ENCODE results near the gene PDGFRB.
A peak's percentile ranks its signal among the peaks of the same experiment; 100 is the strongest.

The PDGFRB gene

DNA sequence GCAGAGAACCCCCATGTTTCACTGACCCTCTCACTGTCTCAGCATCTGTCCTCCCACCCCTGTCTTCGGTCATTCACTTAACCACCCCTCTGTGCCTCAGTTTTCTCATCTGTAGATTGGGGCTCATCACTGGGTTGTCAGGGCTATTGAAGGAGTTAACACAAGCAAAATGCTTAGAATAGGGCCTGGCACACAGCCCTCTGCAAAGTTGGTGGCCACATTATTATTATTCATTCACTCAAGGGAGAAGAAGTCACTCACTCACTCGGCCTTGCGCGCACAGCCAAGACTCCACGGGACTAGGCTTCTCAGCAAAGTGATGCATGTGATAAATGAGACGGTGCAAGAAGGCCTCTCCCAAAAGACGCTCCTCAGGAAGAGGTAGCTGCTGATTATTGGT is 8.0 kb downstream of the PDGFRB start:
- no peak overlapping the region for H3K4me3 ChIP-seq (ENCODE audit: low read depth, low read length)
- no peak for DNase-seq (ENCODE audit: low read depth)
- TF ChIP-seq, protein P1, sequence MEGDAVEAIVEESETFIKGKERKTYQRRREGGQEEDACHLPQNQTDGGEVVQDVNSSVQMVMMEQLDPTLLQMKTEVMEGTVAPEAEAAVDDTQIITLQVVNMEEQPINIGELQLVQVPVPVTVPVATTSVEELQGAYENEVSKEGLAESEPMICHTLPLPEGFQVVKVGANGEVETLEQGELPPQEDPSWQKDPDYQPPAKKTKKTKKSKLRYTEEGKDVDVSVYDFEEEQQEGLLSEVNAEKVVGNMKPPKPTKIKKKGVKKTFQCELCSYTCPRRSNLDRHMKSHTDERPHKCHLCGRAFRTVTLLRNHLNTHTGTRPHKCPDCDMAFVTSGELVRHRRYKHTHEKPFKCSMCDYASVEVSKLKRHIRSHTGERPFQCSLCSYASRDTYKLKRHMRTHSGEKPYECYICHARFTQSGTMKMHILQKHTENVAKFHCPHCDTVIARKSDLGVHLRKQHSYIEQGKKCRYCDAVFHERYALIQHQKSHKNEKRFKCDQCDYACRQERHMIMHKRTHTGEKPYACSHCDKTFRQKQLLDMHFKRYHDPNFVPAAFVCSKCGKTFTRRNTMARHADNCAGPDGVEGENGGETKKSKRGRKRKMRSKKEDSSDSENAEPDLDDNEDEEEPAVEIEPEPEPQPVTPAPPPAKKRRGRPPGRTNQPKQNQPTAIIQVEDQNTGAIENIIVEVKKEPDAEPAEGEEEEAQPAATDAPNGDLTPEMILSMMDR (conservative IDR thresholded peaks at IDR 0.05; ENCODE audit: low read depth, low read length) = no peak

DNA sequence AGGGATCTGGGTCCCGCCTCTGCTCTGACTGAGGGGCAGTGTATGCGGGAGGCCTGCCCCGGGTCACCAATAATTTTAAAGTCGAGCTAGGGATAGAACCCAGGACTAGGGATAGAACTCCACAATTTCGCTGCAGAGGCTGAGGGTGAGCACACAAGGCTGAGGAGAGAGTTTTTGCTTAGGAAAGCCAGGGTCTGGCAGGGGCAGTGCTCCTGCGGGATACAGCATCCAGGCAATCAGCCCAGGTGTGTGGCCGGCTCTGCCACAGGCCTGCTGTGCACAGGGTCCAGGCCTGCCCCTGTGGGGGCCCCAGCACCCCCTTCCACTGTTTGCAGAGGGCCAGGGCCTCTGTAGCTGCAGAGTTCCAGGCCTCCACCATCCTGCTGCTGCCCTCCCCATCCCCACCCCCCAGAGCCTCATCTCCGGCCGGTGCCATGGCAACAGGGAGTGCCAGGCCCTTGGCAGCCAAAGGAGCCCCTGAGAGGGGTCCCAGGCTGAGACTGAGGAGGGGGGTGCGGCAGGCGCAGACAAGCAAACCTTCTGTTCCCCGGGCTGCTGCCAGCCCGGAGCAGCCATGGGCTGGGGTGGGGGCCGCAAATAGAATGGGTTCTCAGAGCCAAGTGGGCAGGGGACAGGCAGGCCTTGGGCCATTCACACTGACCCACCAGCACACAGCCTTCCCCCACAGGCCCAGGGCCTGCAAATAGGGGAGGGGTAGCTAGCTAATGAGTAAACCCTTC is 8.6 kb downstream of the PDGFRB start:
- DNase-seq (ENCODE audit: low read depth) = no peak
- no peak overlapping the region for H3K4me3 ChIP-seq (ENCODE audit: low read depth, low read length)
- TF ChIP-seq, protein P1 (conservative IDR thresholded peaks at IDR 0.05; ENCODE audit: low read depth, low read length) = no peak

DNA sequence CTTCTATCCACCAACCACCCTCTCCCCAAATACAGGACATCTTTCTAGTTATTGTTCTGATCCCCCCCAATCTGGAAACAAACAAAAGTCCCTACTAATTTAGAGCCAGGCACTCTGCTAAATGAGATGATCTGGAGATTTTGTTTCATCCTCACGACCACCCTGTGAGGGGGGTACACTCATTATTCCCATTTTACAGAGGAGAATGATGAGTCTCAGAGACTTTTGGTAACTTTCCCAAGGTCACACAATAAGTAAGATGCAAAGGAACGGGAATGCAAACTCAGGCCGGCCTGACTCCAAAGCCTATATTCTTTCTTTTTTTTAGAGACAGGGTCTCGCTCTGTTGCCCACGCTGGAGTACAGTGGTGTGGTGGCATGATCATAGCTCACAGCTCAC is 9.4 kb downstream of the PDGFRB start:
- no peak for DNase-seq (ENCODE audit: low read depth)
- TF ChIP-seq, protein P1 (conservative IDR thresholded peaks at IDR 0.05; ENCODE audit: low read depth, low read length) = no peak
- no peak overlapping the region for H3K4me3 ChIP-seq (ENCODE audit: low read depth, low read length)

DNA sequence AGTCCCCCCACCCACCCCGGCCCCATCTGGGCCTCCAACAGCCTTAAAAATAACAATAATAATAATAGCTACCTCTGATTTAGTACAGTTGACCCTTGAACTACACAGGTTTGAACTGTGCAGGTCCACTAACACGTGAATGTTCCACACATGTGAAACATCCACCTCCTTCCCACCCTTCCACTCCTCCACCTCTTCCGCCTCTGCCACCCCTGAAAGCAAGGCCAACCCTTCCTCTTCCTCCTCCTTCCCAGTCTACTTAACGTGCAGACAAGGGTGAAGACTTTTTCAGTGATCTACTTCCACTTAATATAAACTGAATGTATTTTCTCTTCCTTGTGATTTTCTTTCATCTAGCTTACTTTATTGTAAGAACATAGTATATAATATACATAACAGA is 10.8 kb downstream of the PDGFRB start:
- TF ChIP-seq, protein P1 (conservative IDR thresholded peaks at IDR 0.05; ENCODE audit: low read depth, low read length) = no peak
- no peak for DNase-seq (ENCODE audit: low read depth)
- no peak overlapping the region for H3K4me3 ChIP-seq (ENCODE audit: low read depth, low read length)

DNA sequence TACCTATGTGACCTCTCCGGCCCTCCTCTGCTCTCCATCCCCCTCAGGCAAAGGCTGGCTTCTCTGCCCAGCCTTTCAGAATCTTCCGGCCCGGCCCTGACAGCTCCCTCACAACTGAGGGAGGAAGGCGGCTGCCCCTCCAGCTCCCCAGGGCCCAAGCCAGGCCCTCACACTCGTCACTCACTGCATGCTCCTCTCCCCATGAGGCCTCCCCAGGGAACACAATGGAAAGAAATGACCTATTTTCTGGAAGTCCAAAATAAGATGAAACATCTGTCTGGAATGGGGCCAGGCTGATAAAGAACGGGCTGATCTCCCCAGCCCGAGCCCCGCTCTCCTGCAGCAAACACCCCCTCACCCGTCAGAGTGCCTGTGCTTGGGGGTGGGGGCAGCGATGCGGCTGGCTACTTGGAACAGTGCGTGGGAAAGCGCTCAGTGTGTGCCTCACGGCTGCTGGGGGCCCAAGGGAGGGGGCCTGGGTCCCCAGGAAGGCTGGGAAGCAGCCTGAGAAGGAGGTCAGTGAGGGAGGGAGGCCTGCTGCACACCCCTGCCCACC is 11.3 kb downstream of the PDGFRB start:
- TF ChIP-seq, protein P1 (conservative IDR thresholded peaks at IDR 0.05; ENCODE audit: low read depth, low read length) = no peak
- peak overlapping the region; percentile 24 for H3K4me3 ChIP-seq (ENCODE audit: low read depth, low read length)
- peak; percentile 90 for DNase-seq (ENCODE audit: low read depth)

DNA sequence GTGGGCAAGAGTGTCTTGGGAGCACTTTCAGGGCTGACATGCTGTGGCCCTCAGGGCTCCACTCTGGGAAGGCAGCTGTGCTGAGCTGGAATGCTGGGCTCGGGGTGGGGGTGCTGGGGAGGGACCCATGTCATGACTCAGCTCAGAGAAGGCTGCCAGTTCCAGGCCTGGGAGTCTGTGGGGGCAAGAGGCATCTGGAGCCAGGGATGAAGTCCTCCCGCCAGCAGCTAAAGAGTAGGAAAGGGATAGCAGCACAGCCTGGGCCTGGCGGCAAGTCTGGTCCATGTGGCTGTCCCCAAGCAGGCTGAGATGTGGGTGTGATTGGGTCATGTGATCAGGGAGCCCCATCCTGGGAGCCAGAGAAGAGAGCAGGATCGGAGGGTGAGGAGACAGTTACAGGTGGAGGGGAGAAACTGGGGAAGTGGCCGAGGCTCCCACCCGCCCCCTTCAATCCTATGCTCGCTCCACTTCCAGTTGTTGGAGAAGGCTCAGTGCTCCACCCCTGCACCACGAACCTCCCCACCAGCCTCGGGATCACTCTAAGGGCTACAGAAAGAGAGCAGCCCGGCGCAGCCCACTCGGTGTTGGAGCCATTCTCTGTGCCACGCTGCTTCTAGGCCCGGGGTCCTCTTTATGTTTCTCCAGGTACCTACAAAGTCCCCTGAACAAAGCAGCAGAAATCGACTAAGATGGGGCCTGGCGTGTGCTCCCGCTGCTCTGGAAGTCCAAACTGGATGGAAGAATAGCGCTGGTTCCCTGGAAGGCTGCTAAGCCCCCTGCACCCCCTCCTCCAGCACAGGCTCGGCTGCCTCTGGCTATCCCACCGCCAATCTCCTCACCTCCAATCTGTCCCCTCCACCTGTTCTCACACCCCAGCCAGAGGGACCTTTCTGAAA is 12.0 kb downstream of the PDGFRB start:
- TF ChIP-seq, protein P1 (conservative IDR thresholded peaks at IDR 0.05; ENCODE audit: low read depth, low read length) = no peak
- H3K4me3 ChIP-seq (ENCODE audit: low read depth, low read length) = no peak overlapping the region
- DNase-seq (ENCODE audit: low read depth) = peak; percentile 87
